WERI-Rb-1 (cell line): ENCODE results near the gene MRPL39.

Experiments used
- DNase-seq: peaks from one replicate; pipeline ENCODE4 v3.0.0-alpha.2; 2020
- H3K27ac ChIP-seq: fragments of 250-450 bp; sonication (Bioruptor Pico); 2 replicates; pipeline ENCODE4 v1.5.1; 2020; ENCODE audit warnings: mild to moderate bottlenecking, moderate library complexity
- H3K27me3 ChIP-seq: fragments of 250-450 bp; sonication (Bioruptor Pico); 2 replicates; pipeline ENCODE4 v1.5.1; 2021; ENCODE audit warnings: mild to moderate bottlenecking, low read depth, moderate library complexity; ENCODE audit not compliant: insufficient read depth, severe bottlenecking
- H3K36me3 ChIP-seq: fragments of 250-450 bp; sonication (Bioruptor Pico); 2 replicates; pipeline ENCODE4 v1.5.1; 2020; ENCODE audit warnings: mild to moderate bottlenecking, moderate library complexity
- H3K4me3 ChIP-seq: 2 replicates; pipeline ENCODE4 v1.5.1; 2011; ENCODE audit warnings: low read depth, mild to moderate bottlenecking, control low read depth, low read length
- H3K9me3 ChIP-seq: fragments of 250-450 bp; sonication (Bioruptor Pico); 2 replicates; pipeline ENCODE4 v1.5.1; 2021; ENCODE audit warnings: mild to moderate bottlenecking, moderate library complexity; ENCODE audit not compliant: severe bottlenecking
- CTCF ChIP-seq: IDR thresholded peaks from 2 replicates; pipeline ENCODE4 v1.5.1; 2011; ENCODE audit warnings: low read depth, mild to moderate bottlenecking, control low read depth, inconsistent platforms, low read length

The MRPL39 gene

GRCh38 chr21:25607151-25608043 is at the start of gene MRPL39:
MRPL39 (minus strand) TSS chr21:25607481; CDS start chr21:25607475, 6 bp downstream.
- TF ChIP-seq CTCF, result peak; percentile 94
- no peaks in the 10 kb centered on the region for H3K27me3 ChIP-seq
- DNase-seq, result peak; percentile 96
- H3K27ac ChIP-seq, result peak within 1 kb of the TSS; percentile 85
- no peaks in the 10 kb centered on the region for H3K9me3 ChIP-seq
- peaks cover 45% of the 10 kb centered on the region for H3K36me3 ChIP-seq
- H3K4me3 ChIP-seq, result peak within 1 kb of the TSS; percentile 93

- Histone ChIP-seq H3K27ac (no peak overlapping the region), H3K27me3 (no peaks in the 10 kb centered on the region), H3K36me3 (no peaks in the 10 kb centered on the region), H3K9me3 (no peaks in the 10 kb centered on the region), H3K4me3 (no peak overlapping the region)
- DNase-seq, result no peak
- TF ChIP-seq CTCF, result no peak
Measured at GRCh38 chr21:25656412-25656811, 49.1 kb upstream of the MRPL39 start.

DNA sequence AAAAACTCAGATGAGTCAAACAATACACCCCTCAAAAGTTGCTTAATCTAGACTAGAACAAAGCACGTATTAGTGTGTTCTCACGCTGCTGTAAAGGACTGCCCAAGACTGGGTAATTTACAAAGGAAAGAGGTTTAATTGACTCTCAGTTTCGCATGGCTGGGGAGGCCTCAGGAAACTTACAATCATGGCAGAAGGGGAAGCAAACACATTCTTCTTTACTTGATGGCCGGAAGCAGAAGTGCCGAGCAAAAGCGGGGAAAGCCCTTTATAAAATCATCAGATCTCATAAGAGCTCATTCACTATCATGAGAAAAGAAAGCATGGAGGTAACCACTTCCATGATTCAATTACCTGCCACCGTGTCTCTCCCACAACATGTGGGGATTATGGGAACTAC is 41.9 kb upstream of the MRPL39 start:
- no peaks in the 10 kb centered on the region for H3K9me3 ChIP-seq
- H3K4me3 ChIP-seq, result no peak overlapping the region
- no peak overlapping the region for H3K27ac ChIP-seq
- peaks cover 11% of the 10 kb centered on the region for H3K36me3 ChIP-seq
- no peaks in the 10 kb centered on the region for H3K27me3 ChIP-seq
- no peak for DNase-seq
- TF ChIP-seq CTCF, result no peak

GRCh38 chr21:25647647-25648046 is 40.4 kb upstream of the MRPL39 start:
- Histone ChIP-seq H3K36me3 (peaks cover 16% of the 10 kb centered on the region), H3K27ac (no peak overlapping the region), H3K27me3 (no peaks in the 10 kb centered on the region), H3K9me3 (no peaks in the 10 kb centered on the region), H3K4me3 (no peak overlapping the region)
- no peak for TF ChIP-seq CTCF
- no peak for DNase-seq

DNA sequence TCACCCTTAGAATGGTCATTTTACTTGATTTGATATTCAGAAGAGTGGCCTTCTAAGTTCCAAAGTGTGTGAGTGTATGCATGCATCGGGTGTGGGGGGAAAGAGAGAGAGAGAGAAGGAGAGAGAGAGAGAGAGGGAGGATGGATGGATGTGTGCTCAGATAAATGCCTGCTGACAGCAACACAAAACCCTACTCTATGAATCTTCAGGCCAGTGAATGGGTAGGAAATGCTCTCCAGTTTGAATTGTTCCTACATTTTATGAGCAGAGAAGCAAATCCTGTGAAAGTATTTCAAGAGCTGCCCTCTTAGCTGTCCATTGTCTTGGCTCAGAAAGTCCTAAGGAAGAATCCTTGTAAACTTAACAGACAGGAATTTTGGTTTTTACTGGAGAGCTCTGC is 39.2 kb upstream of the MRPL39 start:
- no peak overlapping the region for H3K4me3 ChIP-seq
- H3K9me3 ChIP-seq, result no peaks in the 10 kb centered on the region
- no peak for TF ChIP-seq CTCF
- H3K27me3 ChIP-seq, result no peaks in the 10 kb centered on the region
- no peak overlapping the region for H3K27ac ChIP-seq
- DNase-seq, result no peak
- H3K36me3 ChIP-seq, result peaks cover 16% of the 10 kb centered on the region
